ENCODE data around the gene ZNF197.
"Not testable (repeated sequence)": the region's sequence is repeated elsewhere in the genome, so short reads cannot be mapped to it uniquely, and the experiment has no call there.

ZNF197 gene

DNA sequence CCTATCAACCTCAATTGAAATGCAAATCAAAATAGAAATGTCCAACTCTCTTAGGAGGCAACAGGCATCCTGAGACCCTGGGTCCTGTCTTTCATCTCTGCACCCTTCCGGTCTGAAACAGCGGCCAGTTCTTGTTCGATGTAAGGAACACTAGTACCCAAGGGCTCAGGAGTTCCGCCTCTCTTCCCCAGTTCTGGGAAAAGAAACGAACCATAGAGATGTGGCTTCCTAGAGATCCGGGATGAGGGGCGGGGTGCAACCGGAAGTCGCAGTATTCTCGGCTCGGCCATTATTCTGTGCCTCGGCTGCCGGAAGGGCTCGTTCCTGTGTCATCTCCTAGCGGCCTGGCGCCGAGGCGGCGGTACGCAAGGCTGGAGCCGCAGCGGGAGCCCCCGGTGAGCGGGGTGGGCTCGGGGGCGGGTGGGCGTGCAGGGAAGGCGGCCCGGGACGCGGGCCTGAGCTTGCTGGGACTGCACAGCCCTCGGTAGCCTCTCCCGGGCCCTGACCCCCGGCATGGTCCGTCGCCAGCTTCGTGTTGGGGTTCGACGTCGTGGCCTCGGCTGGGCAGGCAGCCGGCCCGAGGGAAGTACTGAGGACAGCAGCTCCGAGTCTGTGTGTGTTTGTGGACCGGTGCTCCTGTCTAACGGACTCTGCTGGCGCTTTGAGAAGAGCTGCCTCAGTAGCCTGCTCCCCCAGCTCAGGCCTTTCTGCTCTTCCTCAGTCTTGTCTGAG lies at the start of gene ZNF197:
Gene ZNF197 (plus strand): TSS at position 288 of the 732 bp plus-strand sequence. CDS start 4,119 bp downstream, outside the sequence.
- peak; percentile 85 for DNase-seq

GRCh38 chr3:44576613-44577012 lies 48.2 kb upstream of the ZNF197 start:
- DNase-seq = no peak

- DNase-seq = not testable (repeated sequence)
Observed at GRCh38 chr3:44577354-44577952, 47.4 kb upstream of the ZNF197 start.

- not testable (repeated sequence) for DNase-seq
Observed at GRCh38 chr3:44578316-44578715, 46.5 kb upstream of the ZNF197 start.

- DNase-seq = not testable (repeated sequence)
Observed at GRCh38 chr3:44578924-44579515, 45.8 kb upstream of the ZNF197 start.

DNA sequence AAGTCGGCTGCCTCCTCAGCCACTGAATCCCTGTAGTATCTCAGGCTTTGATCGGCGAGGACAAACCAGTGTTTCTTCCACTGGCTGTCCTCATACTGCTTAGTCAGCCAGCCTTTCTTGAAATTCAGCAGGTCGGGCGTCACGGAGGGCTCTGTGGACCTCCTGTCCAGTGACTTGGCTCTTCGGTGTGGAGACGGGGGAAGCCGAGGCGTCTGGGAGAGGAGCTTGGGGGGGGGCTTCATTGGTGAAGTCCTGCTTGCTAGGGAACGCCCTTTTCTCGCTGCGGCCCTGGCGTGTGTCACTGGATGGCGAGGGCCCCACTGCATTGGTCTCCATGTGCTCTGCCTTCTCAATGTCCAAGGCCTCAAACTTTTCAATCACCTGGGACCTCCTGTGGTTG lies 45.1 kb upstream of the ZNF197 start:
- not testable (repeated sequence) for DNase-seq

- not testable (repeated sequence) for DNase-seq
Observed at GRCh38 chr3:44580971-44581370, 43.9 kb upstream of the ZNF197 start.

GRCh38 chr3:44584646-44585501 lies 40.0 kb upstream of the ZNF197 start, which contains the start of gene ZNF660:
TSS of gene ZNF660 (plus strand) at chr3:44584964. CDS start at chr3:44594194, 9,230 bp downstream.
- peak; percentile 62 for DNase-seq

GRCh38 chr3:44596621-44597020 lies 28.2 kb upstream of the ZNF197 start:
- no peak for DNase-seq

DNA sequence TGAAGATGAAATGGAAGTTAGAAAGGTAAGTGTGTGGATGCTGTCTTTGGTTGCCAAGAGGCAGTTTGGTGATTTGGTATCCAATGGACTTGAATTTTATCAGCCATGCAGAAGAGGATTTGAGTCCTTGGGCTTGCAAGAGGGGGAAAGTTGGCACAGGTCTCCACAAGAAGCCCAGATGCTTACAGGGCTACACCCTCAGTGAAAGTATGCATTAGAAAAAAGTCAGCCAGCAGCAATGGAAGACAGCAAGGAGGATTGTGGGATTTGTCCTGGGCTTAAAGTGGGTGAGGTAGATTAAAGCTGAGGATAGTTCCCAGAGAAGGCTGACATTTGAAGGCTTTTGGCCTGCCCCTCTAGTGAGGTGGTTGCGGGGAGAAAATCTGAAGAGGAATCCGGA lies 23.1 kb upstream of the ZNF197 start:
- DNase-seq = no peak

- DNase-seq = no peak
Observed at GRCh38 chr3:44612678-44613077, 12.2 kb upstream of the ZNF197 start.

DNA sequence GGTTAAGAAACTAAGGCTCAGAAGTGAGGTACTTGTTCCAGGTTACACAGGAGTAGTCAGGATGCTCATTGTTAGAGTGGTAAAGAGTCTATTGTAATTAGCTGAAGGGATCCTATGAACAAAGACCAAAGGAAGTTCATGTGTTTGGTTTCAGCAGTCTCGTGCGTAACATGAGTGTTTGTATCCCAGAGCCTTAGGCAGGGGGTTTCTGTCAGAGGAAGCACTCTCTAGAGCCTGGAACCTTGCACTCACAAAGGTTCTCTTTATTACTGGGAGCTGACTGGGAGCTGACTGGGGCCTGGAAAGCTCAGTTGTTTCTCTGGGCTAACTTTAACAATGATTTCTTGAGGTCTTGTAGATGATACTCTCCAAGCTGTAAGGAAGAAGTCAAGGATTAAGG lies 3.9 kb downstream of the ZNF197 start:
- no peak for DNase-seq

- DNase-seq = no peak
Observed at GRCh38 chr3:44632193-44632592, 7.4 kb downstream of the ZNF197 start.

DNA sequence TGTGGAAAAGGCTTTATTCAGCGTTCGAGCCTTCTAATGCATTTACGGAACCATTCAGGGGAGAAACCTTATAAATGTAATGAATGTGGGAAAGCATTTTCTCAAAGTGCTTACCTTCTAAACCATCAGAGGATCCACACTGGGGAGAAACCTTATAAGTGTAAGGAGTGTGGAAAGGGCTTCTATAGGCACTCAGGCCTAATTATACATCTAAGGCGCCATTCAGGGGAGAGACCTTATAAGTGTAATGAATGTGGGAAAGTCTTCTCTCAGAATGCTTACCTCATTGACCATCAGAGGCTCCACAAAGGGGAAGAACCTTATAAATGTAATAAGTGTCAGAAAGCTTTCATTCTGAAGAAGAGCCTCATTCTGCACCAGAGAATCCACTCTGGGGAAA lies 17.5 kb downstream of the ZNF197 start:
- no peak for DNase-seq

DNA sequence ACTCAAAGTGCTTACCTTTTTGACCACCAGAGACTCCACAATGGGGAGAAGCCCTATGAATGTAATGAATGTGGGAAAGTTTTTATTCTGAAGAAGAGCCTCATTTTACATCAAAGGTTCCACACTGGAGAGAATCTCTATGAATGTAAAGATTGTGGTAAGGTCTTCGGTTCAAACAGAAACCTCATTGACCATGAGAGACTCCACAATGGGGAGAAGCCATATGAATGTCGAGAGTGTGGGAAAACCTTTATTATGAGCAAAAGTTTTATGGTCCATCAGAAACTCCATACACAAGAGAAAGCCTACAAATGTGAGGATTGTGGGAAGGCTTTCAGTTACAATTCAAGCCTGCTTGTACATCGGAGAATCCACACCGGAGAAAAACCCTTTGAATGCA lies 18.2 kb downstream of the ZNF197 start:
- no peak for DNase-seq

DNA sequence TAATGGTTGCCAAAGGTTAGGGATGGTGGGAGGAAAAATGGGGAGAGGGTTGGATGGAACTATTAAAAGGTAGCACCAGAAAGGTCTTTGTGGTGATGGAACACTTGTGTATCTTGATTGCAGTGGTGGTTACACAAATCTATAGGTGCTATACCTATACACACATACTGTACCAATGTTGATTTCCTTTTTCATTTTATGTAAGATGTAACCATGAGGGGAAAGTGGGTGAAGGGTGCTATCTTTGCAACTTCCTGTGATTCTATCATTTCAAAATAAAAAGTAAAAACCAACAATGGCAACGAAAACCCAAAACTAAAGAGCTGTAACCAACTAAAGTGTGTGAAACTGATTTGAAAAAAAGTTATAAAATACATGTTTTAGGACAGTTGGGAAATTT lies 22.9 kb downstream of the ZNF197 start:
- DNase-seq = no peak

GRCh38 chr3:44648564-44649229 lies 23.9 kb downstream of the ZNF197 start, which contains the start of gene ZNF35:
TSS of gene ZNF35 (plus strand) at chr3:44648732. CDS start at chr3:44651068, 2,336 bp downstream.
- peak; percentile 63 for DNase-seq

GRCh38 chr3:44649709-44650108 lies 24.9 kb downstream of the ZNF197 start:
- DNase-seq = no peak

DNA sequence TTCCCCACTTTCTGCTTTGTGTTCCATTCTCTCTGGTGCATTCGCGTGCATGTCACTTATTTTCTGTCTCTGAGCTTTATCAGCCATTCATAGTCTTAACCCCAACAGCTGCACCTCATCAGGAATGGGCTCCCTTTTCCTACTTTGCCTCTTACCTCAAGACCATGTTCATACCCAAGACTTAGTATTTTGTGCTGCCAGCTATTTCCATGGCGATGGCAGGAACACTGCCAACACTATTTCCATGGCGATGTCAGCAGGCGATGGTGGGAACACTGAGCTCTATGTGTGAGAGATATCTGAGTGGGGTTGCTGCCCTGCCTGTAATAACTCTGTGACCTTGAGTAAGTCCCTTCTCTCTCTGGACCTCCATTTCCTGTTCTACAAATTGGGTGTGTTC lies 29.2 kb downstream of the ZNF197 start:
- no peak for DNase-seq

GRCh38 chr3:44659015-44659414 lies 34.2 kb downstream of the ZNF197 start:
- no peak for DNase-seq

GRCh38 chr3:44659434-44659833 lies 34.6 kb downstream of the ZNF197 start:
- no peak for DNase-seq

DNA sequence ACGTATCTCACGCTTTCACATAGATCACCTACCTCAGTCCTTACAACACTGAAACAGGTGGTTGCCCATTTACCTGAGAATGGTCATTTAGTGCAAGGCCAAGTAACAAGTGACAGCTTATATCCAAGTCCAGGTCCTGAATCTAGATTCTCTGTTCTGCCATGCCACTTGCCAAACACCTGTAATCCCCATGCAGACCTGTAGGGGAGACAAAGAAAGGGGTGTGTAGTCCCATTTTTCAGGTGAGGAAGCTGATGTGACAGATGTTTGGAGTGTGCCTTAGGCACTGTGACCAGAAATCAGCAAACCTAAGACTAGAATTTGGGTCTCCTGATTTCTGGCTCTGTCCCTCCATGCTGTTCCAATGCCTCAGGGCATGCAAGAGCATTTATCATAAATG lies 36.4 kb downstream of the ZNF197 start:
- DNase-seq = no peak

Data from COR-L47 (cell line).